HG02759 (cell line): Measurements from ENCODE around the gene ERO1A.

Source experiments
- ATAC-seq: cut with Tn5 transposase; IDR thresholded peaks from one replicate; pipeline ENCODE4 v1.9.1; 2021; ENCODE audit warnings: mild to moderate bottlenecking, moderate library complexity; ENCODE audit not compliant: unreplicated experiment

Gene ERO1A

DNA sequence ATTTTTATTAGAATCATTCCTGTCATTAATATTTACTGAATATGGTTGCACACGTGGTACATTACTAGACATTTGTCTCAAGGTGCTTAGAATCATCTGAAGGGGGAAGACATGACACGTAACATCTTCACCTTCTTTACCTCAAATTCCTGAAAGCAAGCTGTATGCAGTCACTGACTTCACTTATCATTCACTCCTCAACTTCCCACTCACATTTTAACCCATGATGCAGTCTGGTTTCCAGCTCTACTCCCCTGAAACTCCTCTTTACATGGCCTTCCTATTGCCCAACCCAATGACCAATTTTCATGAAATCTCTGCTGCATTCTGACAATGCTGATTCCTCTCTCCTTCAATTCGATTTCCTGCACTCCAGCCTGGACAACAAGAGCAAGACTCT is 5.9 kb upstream of the ERO1A start:
- no peak for ATAC-seq

DNA sequence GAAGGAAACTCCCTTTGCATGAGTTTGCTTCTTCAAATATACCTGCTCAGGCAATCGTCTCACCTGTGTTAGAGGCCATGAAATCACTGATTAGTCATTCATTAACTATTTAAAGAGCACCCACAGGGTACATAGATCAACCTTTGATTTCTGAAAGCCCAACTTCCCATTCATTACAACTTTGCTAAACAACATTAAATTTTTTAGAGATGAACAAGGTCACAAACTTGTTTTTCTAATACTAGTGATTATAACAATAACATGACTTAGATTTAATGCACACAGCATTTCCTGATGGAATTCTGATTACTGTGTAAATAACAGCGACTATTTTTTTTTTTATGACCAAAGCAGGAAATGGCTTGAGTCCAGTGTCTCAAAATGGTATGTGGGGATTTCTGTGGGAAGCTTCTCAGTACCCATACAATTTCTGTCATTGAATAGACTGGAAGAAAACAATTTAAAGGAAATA is 5.4 kb upstream of the ERO1A start:
- no peak for ATAC-seq

DNA sequence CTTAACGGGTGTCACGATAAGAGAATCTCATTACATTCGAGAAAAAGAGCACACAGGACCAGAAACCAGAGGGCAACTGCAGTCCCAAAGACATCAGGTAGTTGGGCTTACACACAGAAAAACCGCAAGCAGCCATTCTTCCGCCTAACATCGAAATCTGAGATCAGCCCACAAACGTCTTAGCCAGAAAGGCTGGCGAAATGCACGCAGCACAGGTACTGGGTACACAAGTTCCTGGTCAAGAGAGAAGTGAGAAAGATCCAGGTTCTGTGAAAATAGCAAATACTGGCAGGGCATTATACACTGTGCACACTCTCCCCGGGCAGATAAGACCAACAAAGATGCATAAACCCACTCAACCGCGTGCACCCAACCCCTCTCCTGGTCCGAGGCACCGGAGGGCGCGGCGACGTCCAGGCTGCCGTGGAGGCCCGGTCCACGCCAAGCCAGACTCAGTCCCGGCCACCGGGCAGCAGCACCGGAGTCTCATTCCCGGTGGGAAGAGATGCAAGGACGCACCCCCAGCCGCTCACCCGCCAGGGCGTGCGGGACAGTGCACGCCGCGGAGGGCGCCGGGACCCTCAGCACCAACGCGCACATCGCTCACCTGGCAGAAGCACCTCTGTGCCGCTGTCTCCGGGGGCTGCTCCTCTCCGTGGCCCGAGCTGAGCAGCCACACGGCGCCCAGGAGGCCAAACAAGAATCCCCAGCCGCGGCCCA is 437 bp downstream of the ERO1A start:
- ATAC-seq = peak; percentile 49

DNA sequence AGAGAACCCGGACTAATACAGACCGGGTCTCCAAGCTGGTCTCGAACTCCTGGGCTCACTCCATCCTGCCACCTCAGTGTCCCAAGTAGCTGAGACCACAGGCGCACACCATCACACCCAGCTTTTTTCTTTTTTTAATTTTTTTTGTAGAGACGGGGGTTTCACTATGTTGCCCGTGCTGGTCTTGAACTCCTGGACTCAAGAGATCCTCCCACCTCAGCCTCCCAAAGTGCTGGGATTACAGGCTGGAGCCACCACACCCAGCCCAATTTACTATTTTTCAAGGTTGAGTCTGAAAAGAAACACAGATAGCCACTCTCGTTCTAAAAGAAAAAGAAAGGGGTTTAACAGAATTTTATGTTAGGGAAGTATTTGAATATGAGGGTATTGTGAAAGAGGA is 1.8 kb downstream of the ERO1A start:
- ATAC-seq = no peak

DNA sequence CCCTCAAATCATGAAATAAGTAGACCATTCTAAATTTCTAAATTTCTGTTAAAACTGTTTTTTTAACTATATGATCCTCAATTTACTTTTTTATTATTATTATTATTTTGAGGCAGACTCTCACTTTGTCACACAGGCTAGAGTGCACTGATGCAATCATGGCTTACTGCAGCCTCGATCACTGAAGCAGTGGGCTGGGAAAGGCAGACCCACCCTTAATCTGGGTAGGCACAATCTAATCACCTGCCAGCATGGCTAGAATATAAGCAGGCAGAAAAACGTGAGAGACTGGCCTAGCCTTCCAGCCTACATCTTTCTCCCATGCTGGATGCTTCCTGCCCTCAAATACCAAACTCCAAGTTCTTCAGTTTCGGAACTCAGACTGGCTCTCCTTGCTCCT is 2.3 kb downstream of the ERO1A start:
- no peak for ATAC-seq

DNA sequence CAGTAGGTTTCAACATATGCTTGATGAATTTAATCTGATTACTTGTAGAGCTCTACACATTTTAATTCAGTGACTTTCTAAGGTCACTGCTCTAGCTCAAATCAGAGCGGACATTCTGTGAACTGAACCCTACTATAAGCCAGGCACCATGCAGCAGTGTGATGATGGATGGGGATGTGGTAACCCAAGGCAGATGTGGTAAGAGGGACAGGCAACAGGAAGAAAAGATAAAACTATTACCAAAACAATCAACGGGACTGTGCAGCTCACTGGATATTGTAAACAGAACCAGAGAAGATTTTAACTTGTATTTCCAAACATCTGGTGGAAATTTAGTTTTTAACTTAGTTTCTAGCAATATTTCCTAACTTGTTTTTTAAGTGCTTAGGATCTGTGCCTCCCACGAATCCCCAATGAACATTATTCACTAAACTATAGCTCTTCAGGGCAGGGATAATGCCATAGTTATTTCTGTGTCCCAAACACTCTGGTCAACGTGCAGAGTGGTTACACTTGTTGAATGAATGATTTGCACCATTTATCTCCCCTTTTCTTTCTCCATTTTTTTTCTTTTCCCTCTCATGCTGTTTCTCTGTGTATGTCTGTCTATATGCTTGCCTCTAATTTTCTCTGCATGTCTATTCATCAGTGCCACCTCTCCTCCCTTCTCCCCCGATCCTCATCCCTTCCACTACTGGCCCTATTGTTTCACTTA is 3.0 kb downstream of the ERO1A start:
- no peak for ATAC-seq

DNA sequence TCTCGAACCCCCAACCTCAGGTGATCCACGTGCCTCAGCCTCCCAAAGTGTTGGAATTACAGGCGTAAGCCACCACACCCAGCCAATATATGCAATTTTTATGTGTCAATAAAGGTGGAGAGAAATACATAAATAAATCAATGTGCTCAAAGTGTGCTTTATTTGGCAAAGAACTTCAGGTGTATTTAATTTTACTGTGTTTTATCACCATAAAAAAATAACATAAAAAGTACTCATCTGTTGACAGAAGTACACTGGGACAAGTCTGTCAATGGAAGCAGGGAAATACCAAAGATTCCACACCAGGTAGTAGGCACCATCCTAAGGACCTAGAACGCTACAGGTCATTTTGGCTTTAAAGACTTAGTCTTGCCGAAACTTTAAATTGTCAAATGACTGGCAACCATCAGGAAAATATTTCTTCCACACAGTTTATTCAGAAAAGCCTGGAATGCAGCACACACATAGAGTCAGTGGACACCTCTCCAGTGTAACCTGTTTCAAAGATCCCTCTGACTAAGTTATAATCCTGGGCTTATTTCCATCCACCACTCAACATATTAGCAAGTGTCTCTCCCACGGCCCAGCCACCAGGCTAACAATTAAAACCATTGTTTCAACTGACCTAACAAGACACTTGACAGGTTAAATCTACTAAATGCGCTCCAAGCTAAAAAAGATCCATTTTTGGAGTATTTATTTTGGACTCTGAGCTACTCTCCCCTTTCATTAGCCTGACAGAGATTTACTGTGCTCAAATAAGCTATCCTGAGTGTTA is 4.2 kb downstream of the ERO1A start:
- no peak for ATAC-seq

DNA sequence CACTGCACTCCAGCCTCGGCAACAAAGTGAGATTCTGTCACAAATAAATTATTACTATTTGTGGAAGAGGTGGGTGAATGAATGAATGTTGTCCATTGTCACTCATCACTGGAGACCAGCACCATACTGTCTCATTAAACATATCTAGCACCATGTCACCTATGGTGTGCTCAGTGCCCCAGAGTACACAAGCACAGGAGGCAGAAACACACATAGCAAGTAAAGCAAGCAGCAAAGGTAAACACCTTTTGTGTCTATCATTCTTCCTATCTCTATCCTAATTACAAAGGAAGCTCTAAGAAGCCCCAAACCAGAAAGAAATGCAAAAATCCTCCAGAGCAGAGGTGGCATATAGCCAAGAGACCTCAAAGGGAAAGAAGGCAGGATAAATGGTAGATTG is 9.2 kb downstream of the ERO1A start:
- ATAC-seq = no peak

DNA sequence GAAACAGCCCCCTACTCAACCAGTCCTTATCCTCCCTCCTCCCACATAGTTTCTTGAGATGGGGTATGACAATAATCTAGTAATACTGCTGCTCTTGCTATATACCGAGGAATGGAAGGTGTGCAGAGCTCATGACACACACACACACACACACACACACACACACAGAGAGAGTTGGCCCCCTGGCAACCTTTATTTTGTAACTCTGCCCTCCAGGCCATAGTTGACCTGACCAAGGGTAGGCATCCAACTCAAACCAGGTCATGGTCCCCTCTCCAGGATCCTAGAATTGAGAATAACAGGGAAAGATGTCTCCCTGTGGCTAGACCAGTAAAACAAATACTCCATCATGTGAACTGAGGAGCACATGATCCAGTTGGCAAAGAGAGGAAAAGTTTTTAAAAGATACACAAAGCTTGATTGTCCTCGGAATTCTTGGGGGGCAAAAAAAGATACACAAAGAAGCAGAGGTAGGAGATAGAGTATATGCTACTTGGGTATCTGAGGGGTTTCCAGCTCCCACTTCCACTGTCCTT is 11.3 kb downstream of the ERO1A start:
- ATAC-seq = no peak

DNA sequence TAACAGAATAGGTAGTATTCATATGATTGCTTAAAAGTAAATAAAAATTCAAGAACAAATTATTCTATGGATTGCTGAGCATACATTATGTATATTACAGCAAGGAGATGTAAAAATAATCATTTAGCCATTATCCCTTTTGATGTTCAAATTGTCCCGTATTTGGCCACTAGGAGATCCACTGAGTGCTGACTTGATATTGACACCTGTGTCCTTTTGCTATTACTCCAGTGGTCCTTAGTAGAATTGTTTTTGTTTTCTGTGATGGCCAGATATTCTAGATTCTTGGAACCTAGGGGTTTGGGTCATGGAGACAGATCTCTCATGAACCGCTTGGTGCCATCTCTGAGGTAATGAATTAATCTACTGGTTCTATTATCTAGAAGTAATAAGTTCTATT is 16.8 kb downstream of the ERO1A start:
- no peak for ATAC-seq

DNA sequence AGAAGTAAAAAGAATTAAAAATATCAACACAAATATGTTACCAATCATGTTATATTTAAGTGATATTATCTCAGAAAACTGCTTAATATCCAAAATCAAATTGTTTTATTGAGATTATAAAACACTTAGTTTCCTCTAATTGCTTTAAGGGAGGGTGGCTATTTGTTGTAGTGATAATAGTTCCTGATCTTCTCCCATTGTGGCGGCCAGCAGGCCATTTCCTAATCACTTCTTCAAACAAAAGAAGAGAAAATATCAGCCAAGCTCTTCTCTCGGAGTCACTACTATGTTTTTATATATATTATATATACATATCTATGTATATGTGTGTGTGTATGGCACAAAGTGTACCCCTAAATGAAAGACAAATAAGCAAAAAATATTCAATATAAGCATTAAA is 31.5 kb downstream of the ERO1A start:
- no peak for ATAC-seq

DNA sequence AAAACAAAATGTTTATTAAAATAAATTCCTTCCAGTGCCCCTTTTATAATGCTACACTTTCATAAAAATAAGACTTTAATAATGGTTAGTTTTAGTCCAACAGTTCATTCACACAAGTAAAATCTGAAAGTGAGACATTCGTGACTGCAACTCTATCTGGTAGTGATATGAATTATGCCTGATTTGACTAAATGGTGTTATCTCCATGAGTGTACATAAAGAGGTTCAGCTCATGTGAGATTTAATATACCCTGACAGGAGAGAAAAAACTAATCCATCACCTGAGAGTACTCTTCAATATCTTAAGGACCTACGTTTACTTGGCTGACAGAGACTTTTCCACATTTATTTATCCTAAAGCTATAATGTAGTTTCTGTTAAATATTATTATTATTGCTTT is 34.0 kb downstream of the ERO1A start:
- no peak for ATAC-seq

DNA sequence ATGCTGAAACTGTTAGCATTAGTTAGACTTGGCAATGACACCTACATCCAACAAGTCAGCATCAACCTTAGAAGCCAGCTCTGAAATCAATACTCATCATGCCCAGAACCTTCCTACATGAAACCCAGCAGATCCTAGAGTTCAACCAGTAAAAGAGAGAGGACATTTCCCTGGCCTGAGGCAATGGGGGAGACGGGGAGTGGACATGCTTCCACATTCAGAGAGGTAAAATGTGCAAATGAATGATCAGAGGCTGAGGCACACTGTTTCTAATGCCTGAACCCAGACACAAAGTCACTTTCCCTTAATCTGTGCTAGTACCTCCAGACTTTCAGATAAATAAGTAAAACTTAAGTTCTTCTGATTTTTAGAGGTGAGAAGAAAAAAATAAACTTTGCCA is 34.5 kb downstream of the ERO1A start:
- ATAC-seq = no peak

DNA sequence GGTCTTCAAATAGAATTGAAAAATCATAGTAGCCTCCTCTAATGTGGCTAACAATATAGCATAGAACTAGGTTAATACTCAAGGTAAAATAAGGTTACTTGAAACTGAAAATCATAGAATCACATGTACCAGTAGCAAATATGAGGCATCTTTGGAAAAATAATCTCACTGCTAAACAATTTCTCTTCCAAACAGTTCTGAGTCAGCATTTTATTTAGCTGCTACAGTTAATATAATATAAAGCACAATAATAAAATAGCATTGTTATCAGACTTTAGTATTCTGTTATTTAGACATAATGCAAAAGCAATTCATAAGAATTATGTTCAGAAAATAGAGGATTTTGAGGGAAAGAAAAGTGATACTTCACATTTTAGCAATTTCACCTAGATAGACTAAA is 35.0 kb downstream of the ERO1A start:
- no peak for ATAC-seq

DNA sequence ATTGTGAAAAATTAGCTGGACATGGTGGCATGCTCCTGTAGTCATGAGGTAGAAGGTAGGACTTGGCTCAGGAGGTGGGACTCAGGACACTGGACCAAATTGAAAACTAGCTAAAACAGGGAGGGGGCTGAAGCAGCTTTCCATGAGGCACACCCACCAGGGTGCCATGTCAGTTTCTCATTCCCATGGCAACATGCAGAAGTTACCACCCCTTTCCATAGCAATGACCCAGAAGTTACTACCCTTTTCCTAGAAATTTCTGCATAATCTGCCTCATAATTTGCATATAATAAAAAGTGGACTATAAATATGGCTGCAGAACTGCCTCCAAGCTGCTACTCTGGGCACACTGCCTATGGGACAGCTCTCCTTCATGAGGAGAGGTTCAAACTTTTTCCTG is 38.5 kb downstream of the ERO1A start:
- ATAC-seq = no peak

DNA sequence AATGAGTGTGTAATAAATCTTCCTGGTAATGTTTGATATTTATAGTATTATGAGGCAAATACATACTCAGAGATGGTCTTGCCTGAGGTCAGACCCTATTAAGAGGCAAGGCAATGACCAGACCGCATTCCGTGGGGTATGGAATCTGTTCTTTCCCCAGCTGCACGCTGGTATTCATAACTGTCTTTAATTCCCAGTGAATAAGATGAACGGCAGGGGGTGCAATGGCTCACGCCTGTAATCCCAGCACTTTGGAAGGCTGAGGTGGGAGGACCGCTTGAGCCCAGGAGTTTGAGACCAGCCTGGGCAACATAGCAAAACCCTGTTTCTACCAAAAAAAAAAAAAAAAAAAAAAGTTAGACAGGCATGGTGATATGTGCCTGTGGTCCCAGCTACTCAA is 44.6 kb downstream of the ERO1A start:
- no peak for ATAC-seq

DNA sequence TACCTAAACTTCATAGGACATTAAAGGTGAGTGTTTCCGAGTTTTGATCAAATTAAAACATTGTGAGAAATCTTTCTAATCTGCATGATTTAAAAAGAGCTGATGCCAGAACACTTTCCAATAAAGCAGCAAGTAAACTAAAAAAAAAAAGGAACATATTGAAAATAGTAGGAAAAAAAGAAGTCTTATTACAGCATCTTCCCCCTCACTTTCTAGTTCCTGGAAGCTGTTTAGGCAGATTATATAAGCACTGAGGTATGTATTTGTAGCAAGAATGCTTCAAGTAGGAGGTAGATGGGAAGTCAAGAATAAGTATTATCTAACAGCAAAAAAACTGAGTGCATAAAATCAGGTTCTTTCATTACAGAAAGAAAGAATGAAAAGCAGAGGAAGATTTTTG is 45.8 kb downstream of the ERO1A start:
- ATAC-seq = no peak

DNA sequence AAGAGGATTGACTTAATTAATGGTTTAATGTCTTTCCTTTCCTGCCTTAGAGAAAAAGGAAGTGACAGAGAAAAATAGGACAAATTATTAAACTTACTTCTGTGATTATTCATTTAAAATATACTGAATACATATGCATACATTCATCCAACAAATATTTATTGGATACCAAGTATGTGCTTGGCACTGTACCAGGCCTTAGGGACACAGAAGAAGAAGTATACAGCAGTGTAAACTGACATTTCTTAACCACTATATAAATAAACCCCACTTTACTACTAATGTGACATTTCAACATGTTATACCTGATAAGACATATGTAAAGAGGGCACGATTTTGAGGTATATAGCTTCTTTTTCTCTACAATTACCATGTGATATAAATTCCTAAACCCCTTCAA is 53.6 kb downstream of the ERO1A start:
- no peak for ATAC-seq

DNA sequence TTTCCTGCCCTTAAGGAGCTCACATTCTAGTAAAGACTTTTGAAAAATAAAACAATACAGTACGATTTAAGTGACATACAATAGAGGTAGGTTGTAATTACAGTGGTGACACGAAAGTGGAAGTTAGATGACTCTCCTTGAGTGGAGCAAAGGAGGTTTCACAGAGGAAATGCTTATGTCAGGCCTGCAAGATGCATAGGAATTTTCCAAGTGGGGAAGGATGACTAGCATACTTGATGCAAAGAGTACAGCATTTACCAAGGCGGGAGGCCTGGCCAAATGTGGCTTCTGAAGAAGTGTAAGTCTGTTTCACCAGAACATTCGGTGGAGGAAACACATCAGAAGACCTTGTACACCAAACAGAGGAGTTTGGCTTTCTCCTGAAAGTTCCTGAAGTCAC is 55.2 kb downstream of the ERO1A start:
- ATAC-seq = no peak

DNA sequence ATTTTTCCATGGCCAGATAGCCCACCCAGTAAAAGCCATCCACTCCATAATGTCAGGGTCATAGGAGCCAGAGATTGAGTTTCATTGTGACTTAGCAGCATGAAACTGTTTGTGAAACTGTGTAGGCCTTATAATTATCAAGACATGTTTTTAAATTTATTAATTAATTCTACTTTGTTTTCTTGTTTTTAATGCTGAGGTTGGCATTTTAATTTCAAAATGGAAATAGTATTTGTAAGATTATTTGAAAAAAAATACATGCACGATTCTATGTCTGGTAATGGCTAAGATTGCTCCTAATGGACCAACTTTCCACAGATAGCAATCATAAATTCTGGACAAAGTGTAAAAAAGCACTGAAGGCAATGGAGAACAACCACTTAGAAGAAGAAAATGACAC is 75.7 kb downstream of the ERO1A start:
- no peak for ATAC-seq

DNA sequence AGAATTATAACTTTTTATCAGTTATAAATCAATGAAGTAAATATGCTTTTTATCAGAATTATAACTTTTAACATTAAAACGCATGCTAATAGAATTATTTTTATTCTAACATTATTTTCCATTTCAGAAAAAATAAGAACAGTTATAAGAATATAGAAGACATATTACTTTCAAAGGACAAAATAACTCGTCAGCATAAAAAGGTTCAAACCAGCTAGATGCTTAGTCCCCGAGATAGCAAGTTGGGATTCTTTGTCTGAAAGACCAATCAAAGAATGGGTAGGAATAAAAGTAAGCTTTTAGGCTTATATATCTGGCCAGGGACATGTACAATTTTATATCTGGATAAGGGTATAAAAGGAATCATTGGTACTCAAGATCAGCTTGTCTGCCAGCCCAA is 76.8 kb downstream of the ERO1A start:
- no peak for ATAC-seq

DNA sequence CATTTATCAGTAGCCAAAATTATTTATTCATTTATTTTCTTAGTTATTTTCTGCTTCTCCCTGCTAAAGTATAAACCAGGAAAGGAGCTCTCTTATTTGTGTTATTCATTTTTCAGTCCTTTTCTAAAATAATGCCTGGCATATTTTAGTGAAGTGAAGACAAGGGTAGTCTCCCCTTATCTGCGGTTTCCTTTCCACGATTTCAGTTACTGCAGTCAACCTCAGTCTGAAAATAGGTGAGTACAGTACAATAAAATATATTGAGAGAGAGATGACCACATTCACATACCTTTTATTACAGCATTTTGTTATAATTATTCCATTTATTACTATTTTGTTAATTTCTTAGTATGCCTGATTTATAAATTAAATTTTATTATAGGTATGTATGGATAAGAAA is 85.2 kb downstream of the ERO1A start:
- ATAC-seq = no peak
